OCI-LY1 (cell line): ENCODE data around the gene MRPL52.

Source experiments
- CTCF ChIP-seq: fragments of 200-600 bp; sonication (generic), shearing (Covaris generic); IDR thresholded peaks from 2 replicates; pipeline ENCODE4 v1.5.1; 2017; ENCODE audit warnings: mild to moderate bottlenecking, antibody characterized with exemption, low read length, moderate library complexity, mixed read lengths
- EZH2 ChIP-seq: fragments of 200-600 bp; sonication (generic), shearing (Covaris generic); IDR thresholded peaks from 2 replicates; pipeline ENCODE4 v1.8.0; 2017; ENCODE audit warnings: borderline replicate concordance, mixed run types, mild to moderate bottlenecking, antibody characterized with exemption, low read length, moderate library complexity, mixed read lengths

- TF ChIP-seq CTCF (no peak), EZH2 (no peak)
Measured at GRCh38 chr14:22791301-22791700, 38.4 kb upstream of the MRPL52 start.
